Measurements from ENCODE around the gene AVEN. TPM values are rescaled to one million over a fixed set of nuclear protein-coding genes. Genes with fewer than 3 reads are reported as not detected.

The AVEN gene
- total RNA-seq, 1 donor from 2014 or later, result 12.0 TPM

DNA sequence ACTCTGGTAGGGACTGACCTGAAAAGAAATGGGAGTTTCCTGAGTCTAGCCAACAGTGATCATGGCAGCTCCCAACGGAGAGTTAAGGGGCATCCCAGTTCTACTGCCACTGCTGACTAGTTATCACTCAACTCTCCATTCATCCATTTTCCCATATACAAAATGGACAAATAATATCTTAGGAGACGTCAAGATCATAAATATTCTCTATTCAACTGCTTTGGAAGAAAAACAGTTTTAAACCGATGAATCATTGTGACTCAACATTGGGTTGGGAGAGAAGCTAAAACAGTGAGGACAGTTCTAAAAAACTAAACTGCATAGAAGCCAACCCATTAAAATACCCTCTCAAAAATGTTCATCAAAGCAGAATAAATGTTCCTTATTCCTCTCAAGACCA, 128.3 kb downstream of the AVEN start:
- no peak for DNase-seq

DNA sequence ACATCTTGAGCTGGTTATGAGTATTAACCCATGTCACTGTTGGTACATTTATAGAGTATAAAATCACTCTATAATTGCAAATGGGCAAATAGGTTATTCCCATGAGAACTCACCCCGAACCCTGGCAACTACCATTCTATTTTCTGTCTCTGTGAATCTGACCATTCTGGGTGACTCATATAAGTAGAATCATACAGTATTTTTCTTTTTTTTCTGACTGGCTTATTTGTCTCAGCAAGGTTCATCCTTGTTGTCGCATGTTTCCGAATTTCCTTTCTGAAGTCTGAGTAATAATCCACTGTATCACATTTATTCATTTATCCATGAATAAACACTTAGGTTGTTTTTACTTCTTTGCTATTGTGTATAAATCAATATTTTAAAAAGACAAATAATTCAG, 130.6 kb downstream of the AVEN start:
- no peak for DNase-seq

DNA sequence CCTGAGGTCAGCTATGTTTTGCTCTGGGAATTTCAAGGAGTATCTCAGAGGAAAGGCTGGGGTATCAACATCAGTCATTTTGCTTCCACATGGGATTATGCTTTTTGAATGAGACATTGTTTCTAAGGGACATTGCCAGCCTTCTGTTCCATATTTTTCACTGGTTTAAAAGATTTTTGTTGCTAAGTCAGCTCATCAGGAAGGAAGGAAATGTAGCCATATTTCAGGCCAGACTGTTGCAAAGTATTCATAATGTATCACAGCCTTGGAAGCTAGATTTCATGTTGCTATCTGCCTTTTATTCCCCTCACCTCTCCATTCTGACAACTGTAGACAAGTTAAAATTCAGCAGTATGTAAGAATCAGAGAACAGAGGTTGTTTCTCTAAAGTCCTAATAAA, 131.7 kb downstream of the AVEN start:
- no peak for DNase-seq

- no peak for DNase-seq
Observed at GRCh38 chr15:33903661-33904060, 135.3 kb downstream of the AVEN start.

DNA sequence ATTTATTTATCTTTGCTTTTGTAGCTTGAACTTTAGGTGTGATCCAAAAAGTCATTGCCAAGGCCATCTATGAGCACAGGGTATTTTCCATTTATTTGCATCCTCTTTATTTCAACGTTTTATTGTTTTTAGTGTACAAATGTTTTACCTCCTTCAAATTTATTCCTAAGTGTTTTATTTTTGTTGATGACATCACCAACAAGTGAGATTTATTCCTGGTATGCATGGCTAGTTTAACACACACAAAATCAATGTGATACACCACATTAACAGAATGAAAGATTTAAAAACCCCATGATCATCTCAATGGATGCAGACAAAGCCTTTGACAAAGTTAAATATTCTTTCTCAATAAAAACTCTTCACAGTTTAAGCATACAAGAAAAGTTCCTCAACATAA, 137.0 kb downstream of the AVEN start:
- DNase-seq, result no peak

DNA sequence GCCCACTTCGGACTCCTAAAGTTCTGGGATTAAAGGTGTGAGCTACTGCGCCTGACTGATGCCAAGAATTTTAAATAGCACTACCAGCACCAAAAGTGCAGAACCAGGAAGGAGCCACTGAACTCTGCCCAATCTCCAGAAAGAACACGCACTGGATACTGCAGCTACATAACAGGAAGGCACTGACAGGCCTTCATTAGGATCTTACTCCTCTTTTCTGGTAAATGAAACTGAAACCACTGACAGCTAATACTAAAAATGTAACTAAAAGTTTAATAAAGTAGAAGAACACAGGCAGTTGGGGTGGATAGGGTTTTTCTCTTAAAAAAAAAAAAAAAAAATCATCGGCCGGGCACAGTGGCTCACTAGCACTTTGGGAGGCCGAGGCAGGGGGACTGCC, 144.8 kb downstream of the AVEN start:
- no peak for DNase-seq

GRCh38 chr15:33888176-33888575, 150.8 kb downstream of the AVEN start:
- no peak for DNase-seq

DNA sequence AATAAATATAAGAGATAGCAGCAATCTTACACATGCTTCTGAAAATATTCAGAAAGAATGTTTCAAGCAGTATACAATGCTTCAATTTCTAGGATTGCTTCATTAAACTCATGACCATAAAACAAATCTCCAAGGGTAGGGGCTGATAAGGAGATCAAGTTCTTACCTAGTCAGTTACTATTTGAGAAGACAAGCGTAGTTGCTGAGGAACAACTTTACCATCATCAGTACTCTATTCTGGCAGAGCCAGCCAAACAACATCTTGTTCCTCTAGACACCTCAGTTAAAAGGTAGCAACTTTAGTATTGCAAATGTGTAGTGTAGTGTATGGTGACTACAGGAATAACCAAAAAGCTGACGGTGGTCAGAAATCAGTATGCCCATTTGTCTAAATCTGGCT, 156.1 kb downstream of the AVEN start:
- no peak for DNase-seq

- DNase-seq, result no peak
Observed at GRCh38 chr15:33874156-33874555, 164.8 kb downstream of the AVEN start.

- no peak for DNase-seq
Observed at GRCh38 chr15:33872416-33873106, 166.4 kb downstream of the AVEN start.

DNA sequence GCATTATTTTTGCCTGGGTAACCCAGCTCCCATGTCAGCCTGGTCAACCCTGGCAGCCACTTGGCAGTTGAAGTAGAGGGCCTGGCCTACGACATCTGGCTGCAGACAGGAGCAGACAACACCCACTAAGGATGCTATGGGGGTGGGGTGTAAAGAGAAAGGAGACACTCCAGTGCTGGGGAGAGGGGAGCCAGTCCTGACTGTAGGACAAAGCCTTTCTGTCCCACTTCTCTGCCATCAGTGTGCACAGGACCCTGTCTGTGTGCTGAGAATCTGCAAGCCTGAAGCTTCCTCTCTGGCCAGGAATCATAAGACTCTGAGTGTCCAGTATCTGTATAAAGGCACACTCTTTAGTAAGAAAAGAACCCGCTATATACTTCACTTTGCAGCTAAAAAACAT, 167.0 kb downstream of the AVEN start:
- no peak for DNase-seq

GRCh38 chr15:33866101-33866737, 172.8 kb downstream of the AVEN start:
- no peak for DNase-seq

DNA sequence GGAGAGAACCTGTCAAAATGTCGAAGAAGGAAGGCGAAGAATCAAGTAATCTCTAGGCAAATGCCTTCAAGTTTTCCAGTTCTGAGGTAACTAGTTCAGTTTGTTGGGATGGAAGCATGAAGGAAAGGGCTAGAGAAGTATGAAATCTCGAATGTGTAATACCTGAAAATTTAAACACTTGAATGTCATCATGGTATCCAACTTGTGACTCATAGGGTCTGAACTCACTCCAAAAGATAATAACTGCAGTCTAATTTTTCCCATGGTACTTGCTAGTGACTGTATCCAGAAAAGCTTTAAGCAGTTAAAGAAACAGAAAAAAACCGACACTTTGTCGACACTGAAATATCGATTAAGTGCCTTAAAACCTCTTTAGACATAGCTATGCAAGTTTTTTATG, 173.6 kb downstream of the AVEN start:
- DNase-seq, result no peak

DNA sequence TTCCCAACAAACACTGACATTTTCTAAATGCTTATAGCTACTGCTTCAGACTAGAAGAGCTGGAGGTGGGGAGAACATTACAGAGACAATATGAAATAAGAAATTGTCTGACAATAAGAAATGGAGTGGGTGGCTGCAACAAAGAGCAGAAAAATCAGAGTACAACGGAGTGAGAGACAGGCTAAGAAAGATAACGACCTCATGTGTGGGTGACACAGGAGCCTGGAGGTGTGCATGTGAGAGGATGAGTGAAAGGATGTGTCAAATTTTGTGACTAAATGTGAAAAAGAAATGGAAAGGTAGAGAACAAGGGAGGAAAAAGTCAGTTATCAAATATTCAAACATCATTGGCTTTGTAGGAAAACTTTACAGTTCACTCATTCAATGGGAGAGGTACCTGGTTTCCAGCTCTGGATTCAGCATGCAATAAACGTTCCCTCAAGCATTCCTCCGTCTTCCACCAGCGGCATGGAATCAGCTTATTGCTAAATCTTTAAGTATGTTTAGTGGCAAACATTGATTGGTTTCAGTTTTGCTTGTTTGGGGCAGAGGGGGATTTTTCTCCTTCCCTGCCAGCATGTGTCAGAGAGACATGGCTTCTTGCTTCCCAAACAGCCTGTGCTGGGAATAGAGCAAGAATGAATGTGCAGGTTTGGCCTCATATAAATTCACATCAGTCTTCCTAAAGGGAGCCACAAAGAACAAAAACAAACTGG, 174.5 kb downstream of the AVEN start:
- DNase-seq, result no peak

DNA sequence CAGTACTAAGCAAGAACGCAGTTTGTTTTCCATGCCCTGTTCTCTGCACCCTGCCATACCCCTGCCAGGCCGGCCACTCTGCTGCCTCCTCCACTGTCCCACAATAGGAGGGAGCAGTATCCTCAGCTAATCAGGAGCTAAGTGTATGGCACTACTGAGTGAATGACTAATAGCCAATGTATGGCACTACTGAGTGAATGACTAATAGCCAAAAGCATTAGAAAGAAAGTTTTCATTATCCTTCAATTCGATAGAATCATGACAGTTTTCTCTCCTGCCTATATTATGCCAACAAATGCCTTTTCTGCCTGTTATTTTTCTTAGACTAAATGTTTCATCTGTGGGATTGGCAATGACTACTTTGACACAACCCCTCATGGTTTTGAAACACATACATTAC, 178.2 kb downstream of the AVEN start:
- no peak for DNase-seq

- DNase-seq, result no peak
Observed at GRCh38 chr15:33859992-33860545, 178.9 kb downstream of the AVEN start.

DNA sequence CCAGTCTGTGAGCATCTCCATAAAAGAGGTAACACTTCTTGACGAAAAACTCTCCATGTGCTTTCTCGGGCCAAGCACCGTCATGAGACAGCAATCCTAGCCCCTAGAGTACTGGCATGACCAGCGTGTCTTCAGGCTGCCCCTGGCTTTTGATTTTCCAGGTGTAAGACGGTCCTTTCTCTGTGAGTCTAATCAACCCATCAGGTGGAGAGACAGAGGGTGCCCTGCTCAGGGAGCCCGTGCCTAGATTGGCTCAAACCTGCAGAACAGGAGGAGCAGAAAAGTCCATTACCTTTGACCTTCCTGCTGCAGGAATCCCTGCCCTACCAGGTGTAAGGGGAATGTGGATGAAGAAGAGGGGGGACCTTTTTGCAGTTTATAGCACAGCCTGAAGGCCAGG, 180.2 kb downstream of the AVEN start:
- DNase-seq, result no peak

DNA sequence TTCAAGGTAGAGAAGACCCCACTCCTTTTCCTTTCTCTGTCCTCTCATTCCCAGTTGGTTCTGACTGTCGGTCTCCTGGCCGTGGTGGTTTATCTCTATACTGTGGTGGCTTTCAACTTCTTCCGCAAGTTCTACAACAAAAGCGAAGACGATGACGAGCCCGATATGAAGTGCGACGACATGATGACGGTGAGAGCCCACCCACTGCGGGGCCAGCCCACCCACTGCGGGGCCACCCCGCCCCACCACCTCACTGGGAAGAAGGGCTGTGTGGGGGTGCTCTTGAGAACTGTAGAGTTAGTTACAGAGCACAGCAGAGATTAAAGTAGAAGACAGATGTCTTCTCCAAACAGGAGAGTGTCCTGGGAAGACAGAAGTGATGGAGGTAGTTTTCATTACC, 181.3 kb downstream of the AVEN start:
- no peak for DNase-seq

- DNase-seq, result no peak
Observed at GRCh38 chr15:33852570-33852969, 186.4 kb downstream of the AVEN start.

GRCh38 chr15:33852094-33852493, 186.9 kb downstream of the AVEN start:
- DNase-seq, result no peak

- DNase-seq, result no peak
Observed at GRCh38 chr15:33851079-33851478, 187.9 kb downstream of the AVEN start.

DNA sequence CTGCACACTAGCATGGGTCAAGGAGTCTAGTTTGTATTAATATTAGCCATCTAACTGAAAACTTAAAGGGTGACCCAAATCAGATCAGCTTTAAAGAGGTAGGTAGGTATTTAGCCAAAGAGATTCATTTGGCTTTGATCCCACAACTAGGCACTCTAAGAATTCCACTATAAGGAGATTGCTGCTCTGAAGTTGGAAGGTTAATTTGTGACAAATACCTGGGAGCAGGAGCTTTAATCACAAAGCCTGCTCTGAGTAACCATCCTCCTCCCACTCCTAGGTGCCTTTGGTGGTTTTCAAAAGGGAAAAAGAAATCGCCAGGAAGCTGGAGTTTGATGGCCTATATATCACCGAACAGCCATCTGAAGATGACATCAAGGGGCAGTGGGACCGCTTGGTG, 191.0 kb downstream of the AVEN start:
- no peak for DNase-seq

GRCh38 chr15:33846862-33847261, 192.1 kb downstream of the AVEN start:
- DNase-seq, result no peak
